ENCODE data around the gene EEA1. TPM values are rescaled to one million over a fixed set of nuclear protein-coding genes. Genes with fewer than 3 reads are reported as not detected.

EEA1 gene
- total and polyA plus RNA-seq, 2 of the 8 experiments (the other 6 are each of a cell fraction or from before 2014, with no cell fraction given), result 1.0 to 18.8 TPM

DNA sequence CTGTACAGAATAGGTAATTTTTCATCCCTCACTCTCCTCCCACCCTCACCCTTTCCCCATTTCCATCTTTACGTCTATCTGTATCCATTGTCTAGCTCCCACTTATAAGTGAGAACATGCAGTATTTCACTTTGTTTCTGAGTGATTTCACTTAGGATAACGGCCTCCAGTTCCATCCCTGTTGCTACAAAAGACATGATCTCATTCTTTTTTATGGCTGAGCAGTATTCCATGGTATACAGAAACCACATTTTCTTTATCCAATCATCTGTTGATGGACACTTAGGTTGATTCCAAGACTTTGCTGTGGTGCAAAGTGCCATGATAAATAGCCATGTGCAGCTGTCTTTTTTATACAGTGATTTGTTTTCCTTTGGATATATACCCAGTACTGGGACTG, 16.4 kb downstream of the EEA1 start (continued):
- TF ChIP-seq, protein P1, sequence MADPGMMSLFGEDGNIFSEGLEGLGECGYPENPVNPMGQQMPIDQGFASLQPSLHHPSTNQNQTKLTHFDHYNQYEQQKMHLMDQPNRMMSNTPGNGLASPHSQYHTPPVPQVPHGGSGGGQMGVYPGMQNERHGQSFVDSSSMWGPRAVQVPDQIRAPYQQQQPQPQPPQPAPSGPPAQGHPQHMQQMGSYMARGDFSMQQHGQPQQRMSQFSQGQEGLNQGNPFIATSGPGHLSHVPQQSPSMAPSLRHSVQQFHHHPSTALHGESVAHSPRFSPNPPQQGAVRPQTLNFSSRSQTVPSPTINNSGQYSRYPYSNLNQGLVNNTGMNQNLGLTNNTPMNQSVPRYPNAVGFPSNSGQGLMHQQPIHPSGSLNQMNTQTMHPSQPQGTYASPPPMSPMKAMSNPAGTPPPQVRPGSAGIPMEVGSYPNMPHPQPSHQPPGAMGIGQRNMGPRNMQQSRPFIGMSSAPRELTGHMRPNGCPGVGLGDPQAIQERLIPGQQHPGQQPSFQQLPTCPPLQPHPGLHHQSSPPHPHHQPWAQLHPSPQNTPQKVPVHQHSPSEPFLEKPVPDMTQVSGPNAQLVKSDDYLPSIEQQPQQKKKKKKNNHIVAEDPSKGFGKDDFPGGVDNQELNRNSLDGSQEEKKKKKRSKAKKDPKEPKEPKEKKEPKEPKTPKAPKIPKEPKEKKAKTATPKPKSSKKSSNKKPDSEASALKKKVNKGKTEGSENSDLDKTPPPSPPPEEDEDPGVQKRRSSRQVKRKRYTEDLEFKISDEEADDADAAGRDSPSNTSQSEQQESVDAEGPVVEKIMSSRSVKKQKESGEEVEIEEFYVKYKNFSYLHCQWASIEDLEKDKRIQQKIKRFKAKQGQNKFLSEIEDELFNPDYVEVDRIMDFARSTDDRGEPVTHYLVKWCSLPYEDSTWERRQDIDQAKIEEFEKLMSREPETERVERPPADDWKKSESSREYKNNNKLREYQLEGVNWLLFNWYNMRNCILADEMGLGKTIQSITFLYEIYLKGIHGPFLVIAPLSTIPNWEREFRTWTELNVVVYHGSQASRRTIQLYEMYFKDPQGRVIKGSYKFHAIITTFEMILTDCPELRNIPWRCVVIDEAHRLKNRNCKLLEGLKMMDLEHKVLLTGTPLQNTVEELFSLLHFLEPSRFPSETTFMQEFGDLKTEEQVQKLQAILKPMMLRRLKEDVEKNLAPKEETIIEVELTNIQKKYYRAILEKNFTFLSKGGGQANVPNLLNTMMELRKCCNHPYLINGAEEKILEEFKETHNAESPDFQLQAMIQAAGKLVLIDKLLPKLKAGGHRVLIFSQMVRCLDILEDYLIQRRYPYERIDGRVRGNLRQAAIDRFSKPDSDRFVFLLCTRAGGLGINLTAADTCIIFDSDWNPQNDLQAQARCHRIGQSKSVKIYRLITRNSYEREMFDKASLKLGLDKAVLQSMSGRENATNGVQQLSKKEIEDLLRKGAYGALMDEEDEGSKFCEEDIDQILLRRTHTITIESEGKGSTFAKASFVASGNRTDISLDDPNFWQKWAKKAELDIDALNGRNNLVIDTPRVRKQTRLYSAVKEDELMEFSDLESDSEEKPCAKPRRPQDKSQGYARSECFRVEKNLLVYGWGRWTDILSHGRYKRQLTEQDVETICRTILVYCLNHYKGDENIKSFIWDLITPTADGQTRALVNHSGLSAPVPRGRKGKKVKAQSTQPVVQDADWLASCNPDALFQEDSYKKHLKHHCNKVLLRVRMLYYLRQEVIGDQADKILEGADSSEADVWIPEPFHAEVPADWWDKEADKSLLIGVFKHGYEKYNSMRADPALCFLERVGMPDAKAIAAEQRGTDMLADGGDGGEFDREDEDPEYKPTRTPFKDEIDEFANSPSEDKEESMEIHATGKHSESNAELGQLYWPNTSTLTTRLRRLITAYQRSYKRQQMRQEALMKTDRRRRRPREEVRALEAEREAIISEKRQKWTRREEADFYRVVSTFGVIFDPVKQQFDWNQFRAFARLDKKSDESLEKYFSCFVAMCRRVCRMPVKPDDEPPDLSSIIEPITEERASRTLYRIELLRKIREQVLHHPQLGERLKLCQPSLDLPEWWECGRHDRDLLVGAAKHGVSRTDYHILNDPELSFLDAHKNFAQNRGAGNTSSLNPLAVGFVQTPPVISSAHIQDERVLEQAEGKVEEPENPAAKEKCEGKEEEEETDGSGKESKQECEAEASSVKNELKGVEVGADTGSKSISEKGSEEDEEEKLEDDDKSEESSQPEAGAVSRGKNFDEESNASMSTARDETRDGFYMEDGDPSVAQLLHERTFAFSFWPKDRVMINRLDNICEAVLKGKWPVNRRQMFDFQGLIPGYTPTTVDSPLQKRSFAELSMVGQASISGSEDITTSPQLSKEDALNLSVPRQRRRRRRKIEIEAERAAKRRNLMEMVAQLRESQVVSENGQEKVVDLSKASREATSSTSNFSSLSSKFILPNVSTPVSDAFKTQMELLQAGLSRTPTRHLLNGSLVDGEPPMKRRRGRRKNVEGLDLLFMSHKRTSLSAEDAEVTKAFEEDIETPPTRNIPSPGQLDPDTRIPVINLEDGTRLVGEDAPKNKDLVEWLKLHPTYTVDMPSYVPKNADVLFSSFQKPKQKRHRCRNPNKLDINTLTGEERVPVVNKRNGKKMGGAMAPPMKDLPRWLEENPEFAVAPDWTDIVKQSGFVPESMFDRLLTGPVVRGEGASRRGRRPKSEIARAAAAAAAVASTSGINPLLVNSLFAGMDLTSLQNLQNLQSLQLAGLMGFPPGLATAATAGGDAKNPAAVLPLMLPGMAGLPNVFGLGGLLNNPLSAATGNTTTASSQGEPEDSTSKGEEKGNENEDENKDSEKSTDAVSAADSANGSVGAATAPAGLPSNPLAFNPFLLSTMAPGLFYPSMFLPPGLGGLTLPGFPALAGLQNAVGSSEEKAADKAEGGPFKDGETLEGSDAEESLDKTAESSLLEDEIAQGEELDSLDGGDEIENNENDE (IDR thresholded peaks at IDR 0.05; ENCODE audit: insufficient replicate concordance, low read length), result no peak
- TF ChIP-seq SIRT6 (IDR thresholded peaks at IDR 0.05; ENCODE audit: low read length) (no peak), PHF8 (conservative IDR thresholded peaks at IDR 0.05; ENCODE audit: low read depth, low read length) (no peak), NANOG (IDR thresholded peaks at IDR 0.05; ENCODE audit: insufficient read depth, low read depth, low read length, poor library complexity, severe bottlenecking) (no peak), SP2 (IDR thresholded peaks at IDR 0.05; ENCODE audit: low read length) (no peak), CBX5 (IDR thresholded peaks at IDR 0.05; ENCODE audit: low read depth, low read length) (no peak), RAD21 (IDR thresholded peaks at IDR 0.05 in 1 of 2, conservative IDR thresholded peaks at IDR 0.05 in 1 of 2; ENCODE audit: low read depth in 2 of 2, low read length in 2 of 2) (no peak), TAF1 (IDR thresholded peaks at IDR 0.05; ENCODE audit: low read depth, low read length) (no peak)
- TF ChIP-seq, protein P2, sequence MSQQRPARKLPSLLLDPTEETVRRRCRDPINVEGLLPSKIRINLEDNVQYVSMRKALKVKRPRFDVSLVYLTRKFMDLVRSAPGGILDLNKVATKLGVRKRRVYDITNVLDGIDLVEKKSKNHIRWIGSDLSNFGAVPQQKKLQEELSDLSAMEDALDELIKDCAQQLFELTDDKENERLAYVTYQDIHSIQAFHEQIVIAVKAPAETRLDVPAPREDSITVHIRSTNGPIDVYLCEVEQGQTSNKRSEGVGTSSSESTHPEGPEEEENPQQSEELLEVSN (IDR thresholded peaks at IDR 0.05), result no peak

Measured in H1 (cell line).